GM10266 (cell line): ENCODE data around the gene STX8.

Experiments used
- DNase-seq: peaks from one replicate; pipeline ENCODE4 v3.0.0; 2012; ENCODE audit errors: extremely low spot score
- CTCF ChIP-seq: IDR thresholded peaks from 2 replicates; pipeline ENCODE4 v1.5.1; 2012; ENCODE audit warnings: mild to moderate bottlenecking, low read depth; ENCODE audit not compliant: control insufficient read depth, insufficient read depth; ENCODE audit errors: missing control alignments

STX8 gene

GRCh38 chr17:9256751-9257629 is 318.6 kb downstream of the STX8 start:
- TF ChIP-seq CTCF = no peak
- DNase-seq = no peak

- DNase-seq = no peak
- TF ChIP-seq CTCF = no peak
These were observed 319.3 kb downstream of the STX8 start for GRCh38 chr17:9256361-9256750.

GRCh38 chr17:9255833-9256232 is 319.8 kb downstream of the STX8 start:
- no peak for TF ChIP-seq CTCF
- DNase-seq = no peak

GRCh38 chr17:9254841-9255240 is 320.8 kb downstream of the STX8 start:
- TF ChIP-seq CTCF = no peak
- DNase-seq = no peak

GRCh38 chr17:9253308-9253707 is 322.3 kb downstream of the STX8 start:
- no peak for DNase-seq
- no peak for TF ChIP-seq CTCF

GRCh38 chr17:9251273-9251672 is 324.3 kb downstream of the STX8 start:
- no peak for TF ChIP-seq CTCF
- no peak for DNase-seq

- TF ChIP-seq CTCF = no peak
- DNase-seq = no peak
These were observed 326.2 kb downstream of the STX8 start for GRCh38 chr17:9249245-9249953.
